Fibroblast of lung (primary cell): ENCODE measurements around the gene CHST15. TPM values are rescaled to one million over a fixed set of nuclear protein-coding genes. Genes with fewer than 3 reads are reported as not detected.
A peak's percentile ranks its signal among the peaks of the same experiment; 100 is the strongest.

Experiments used
- DNase-seq, 2 donors: peaks; one replicate each; pipeline versions ENCODE4 v3.0.0 to v3.0.0-alpha.2; 2010; ENCODE audit warnings: low read depth in 2 of 2
- H2AFZ ChIP-seq: 2 replicates; pipeline ENCODE4 v1.5.1; 2012; ENCODE audit warnings: low read length, control low read depth, inconsistent platforms
- H3K27ac ChIP-seq: 2 replicates; pipeline ENCODE4 v1.5.1; 2011; ENCODE audit warnings: low read length, control low read depth; ENCODE audit not compliant: insufficient read depth
- H3K27me3 ChIP-seq: 2 replicates; pipeline ENCODE4 v1.5.1; 2011; ENCODE audit warnings: mild to moderate bottlenecking, low read length; ENCODE audit not compliant: control insufficient read depth, insufficient read depth
- H3K36me3 ChIP-seq: 2 replicates; pipeline ENCODE4 v1.5.1; 2011; ENCODE audit warnings: low read length; ENCODE audit not compliant: control insufficient read depth, insufficient read depth
- H3K4me1 ChIP-seq: 2 replicates; pipeline ENCODE4 v1.5.1; 2011; ENCODE audit warnings: low read length; ENCODE audit not compliant: control insufficient read depth, insufficient read depth; ENCODE audit errors: extremely low read depth
- H3K4me2 ChIP-seq: 2 replicates; pipeline ENCODE4 v1.5.1; 2011; ENCODE audit warnings: low read length, control low read depth; ENCODE audit not compliant: insufficient read depth; ENCODE audit errors: extremely low read depth
- H3K4me3 ChIP-seq, 4 experiments: fragments of 200-600 bp in 1 of 4; sonication (generic) in 1 of 4; replicated peaks in 1 of 4; 2 replicates each; pipeline ENCODE4 v1.5.1; 2011 to 2016; ENCODE audit warnings: low read length in 4 of 4, low read depth in 3 of 4, mild to moderate bottlenecking in 3 of 4, control low read depth in 2 of 4, inconsistent platforms in 1 of 4, mixed read lengths in 1 of 4; ENCODE audit not compliant: insufficient read depth in 1 of 4; ENCODE audit errors: control extremely low read depth in 1 of 4
- H3K79me2 ChIP-seq: 2 replicates; pipeline ENCODE4 v1.5.1; 2012; ENCODE audit warnings: mild to moderate bottlenecking, low read length, inconsistent platforms; ENCODE audit not compliant: control insufficient read depth, insufficient read depth
- H3K9ac ChIP-seq: 2 replicates; pipeline ENCODE4 v1.5.1; 2011; ENCODE audit warnings: mild to moderate bottlenecking, low read length, control low read depth; ENCODE audit not compliant: insufficient read depth
- H3K9me3 ChIP-seq: 2 replicates; pipeline ENCODE4 v1.5.1; 2012; ENCODE audit warnings: low read depth, low read length; ENCODE audit not compliant: control insufficient read depth, insufficient read depth
- H4K20me1 ChIP-seq: 2 replicates; pipeline ENCODE4 v1.5.1; 2011; ENCODE audit warnings: low read length; ENCODE audit not compliant: control insufficient read depth, insufficient read depth; ENCODE audit errors: extremely low read depth
- CTCF ChIP-seq, 2 donors: IDR thresholded peaks in 1 of 2; conservative IDR thresholded peaks in 1 of 2; 1 replicate in 1 of 2; 2 replicates in 1 of 2; pipeline ENCODE4 v1.5.1; 2011 to 2012; ENCODE audit warnings: low read length in 2 of 2, control low read depth in 1 of 2, inconsistent platforms in 1 of 2, low read depth in 1 of 2, mild to moderate bottlenecking in 1 of 2
- EZH2 ChIP-seq: IDR thresholded peaks from 2 replicates; pipeline ENCODE4 v1.5.1; 2012; ENCODE audit warnings: low read length, control low read depth, mild to moderate bottlenecking; ENCODE audit errors: missing control alignments
- polyA plus RNA-seq, 2 donors: library from polyadenylated mRNA; depleted of rRNA in 1 of 2; stranded (reverse) in 1 of 2; unstranded in 1 of 2; fragments of >200 nt; gene quantifications; 2 replicates each; pipeline ENCODE4 v1.2.1, GENCODE V29; 2011 to 2012; ENCODE audit warnings: missing spikeins in 1 of 2
- total RNA-seq: library from RNA; depleted of rRNA; stranded (reverse); fragments of >200 nt; gene quantifications from 2 replicates; pipeline ENCODE4 v1.2.1, GENCODE V29; 2014

CHST15 gene
- total and polyA plus RNA-seq, 2 donors (not counting 1 experiment from before 2014, with no cell fraction given): 5.0 to 7.9 TPM

GRCh38 chr10:123967626-123968243 lies 125.7 kb downstream of the CHST15 start:
- H2AFZ ChIP-seq: no peak overlapping the region
- no peak overlapping the region for H3K4me2 ChIP-seq
- no peak overlapping the region for H3K4me3 ChIP-seq
- H4K20me1 ChIP-seq: no peaks in the 10 kb centered on the region
- TF ChIP-seq EZH2: no peak
- peak; percentile 80 to 89 for TF ChIP-seq CTCF (conservative IDR thresholded peaks at IDR 0.05 in 1 of 2, IDR thresholded peaks at IDR 0.05 in 1 of 2; ENCODE audit: low read depth in 1 of 2, low read length in 2 of 2)
- H3K36me3 ChIP-seq: no peaks in the 10 kb centered on the region
- H3K27me3 ChIP-seq: no peaks in the 10 kb centered on the region
- H3K27ac ChIP-seq: no peak overlapping the region
- H3K9ac ChIP-seq: no peak overlapping the region
- H3K4me1 ChIP-seq: no peaks in the 10 kb centered on the region
- DNase-seq: peak; percentile 7 to 37
- no peaks in the 10 kb centered on the region for H3K79me2 ChIP-seq
- no peaks in the 10 kb centered on the region for H3K9me3 ChIP-seq

- TF ChIP-seq CTCF (conservative IDR thresholded peaks at IDR 0.05 in 1 of 2, IDR thresholded peaks at IDR 0.05 in 1 of 2; ENCODE audit: low read depth in 1 of 2, low read length in 2 of 2) (no peak), EZH2 (no peak)
- no peak overlapping the region for H3K9ac ChIP-seq
- H4K20me1 ChIP-seq: no peaks in the 10 kb centered on the region
- no peaks in the 10 kb centered on the region for H3K79me2 ChIP-seq
- H3K27ac ChIP-seq: no peak overlapping the region
- H3K4me3 ChIP-seq: no peak overlapping the region
- no peak overlapping the region for H2AFZ ChIP-seq
- H3K9me3 ChIP-seq: no peaks in the 10 kb centered on the region
- no peaks in the 10 kb centered on the region for H3K36me3 ChIP-seq
- no peaks in the 10 kb centered on the region for H3K4me1 ChIP-seq
- H3K27me3 ChIP-seq: no peaks in the 10 kb centered on the region
- no peak overlapping the region for H3K4me2 ChIP-seq
- DNase-seq: no peak
Measured at GRCh38 chr10:123966896-123967231, 126.5 kb downstream of the CHST15 start.

GRCh38 chr10:123965973-123966895 lies 127.2 kb downstream of the CHST15 start:
- H3K4me1 ChIP-seq: no peaks in the 10 kb centered on the region
- no peak overlapping the region for H2AFZ ChIP-seq
- no peak overlapping the region for H3K4me3 ChIP-seq
- no peaks in the 10 kb centered on the region for H3K79me2 ChIP-seq
- H3K27me3 ChIP-seq: no peaks in the 10 kb centered on the region
- H3K27ac ChIP-seq: no peak overlapping the region
- no peaks in the 10 kb centered on the region for H3K9me3 ChIP-seq
- TF ChIP-seq CTCF (conservative IDR thresholded peaks at IDR 0.05 in 1 of 2, IDR thresholded peaks at IDR 0.05 in 1 of 2; ENCODE audit: low read depth in 1 of 2, low read length in 2 of 2): no peak
- no peak for TF ChIP-seq EZH2
- no peak for DNase-seq
- H3K4me2 ChIP-seq: no peak overlapping the region
- no peaks in the 10 kb centered on the region for H3K36me3 ChIP-seq
- no peaks in the 10 kb centered on the region for H4K20me1 ChIP-seq
- H3K9ac ChIP-seq: no peak overlapping the region
